SK-N-SH (cell line): ENCODE results near the gene PCDHGA1.

Source experiments
- CHD2 ChIP-seq: fragments of 150-350 bp; IDR thresholded peaks from 2 replicates; pipeline ENCODE4 v1.6.1; 2018; ENCODE audit warnings: low read length; ENCODE audit not compliant: partially characterized antibody
- EP300 ChIP-seq, 2 experiments: IDR thresholded peaks; 2 replicates each; pipeline versions ENCODE4 v1.4.0 to v1.6.1; 2012; ENCODE audit warnings: borderline replicate concordance in 1 of 2, low read depth in 1 of 2, low read length in 1 of 2
- FOXM1 ChIP-seq: IDR thresholded peaks from 2 replicates; pipeline ENCODE4 v1.4.0; 2012; ENCODE audit warnings: low read depth, mild to moderate bottlenecking
- POLR2AphosphoS5 ChIP-seq: IDR thresholded peaks from 2 replicates; pipeline ENCODE4 v1.6.1; 2012; ENCODE audit warnings: low read depth, low read length
- REST ChIP-seq: IDR thresholded peaks from 2 replicates; pipeline ENCODE4 v1.6.1; 2012; ENCODE audit warnings: mild to moderate bottlenecking, low read depth, low read length, moderate library complexity
- SMC3 ChIP-seq: IDR thresholded peaks from 2 replicates; pipeline ENCODE4 v1.6.1; 2012; ENCODE audit warnings: low read depth, low read length, improper control_type of control experiment
- TAF1 ChIP-seq: IDR thresholded peaks from 2 replicates; pipeline ENCODE4 v1.6.1; 2012; ENCODE audit warnings: low read depth, mild to moderate bottlenecking, low read length, moderate library complexity, borderline replicate concordance
- TCF12 ChIP-seq: IDR thresholded peaks from 2 replicates; pipeline ENCODE4 v1.4.0; 2012
- TF ChIP-seq, protein P1 (sequence below): IDR thresholded peaks from 2 replicates; pipeline ENCODE4 v1.4.0; 2012; ENCODE audit warnings: low read depth, borderline replicate concordance
- TF ChIP-seq, protein P2 (sequence below): fragments of 200-600 bp; sonication (generic); IDR thresholded peaks from 2 replicates; pipeline ENCODE4 v1.6.1; 2017; ENCODE audit warnings: antibody characterized with exemption, mild to moderate bottlenecking, moderate library complexity

DNA sequence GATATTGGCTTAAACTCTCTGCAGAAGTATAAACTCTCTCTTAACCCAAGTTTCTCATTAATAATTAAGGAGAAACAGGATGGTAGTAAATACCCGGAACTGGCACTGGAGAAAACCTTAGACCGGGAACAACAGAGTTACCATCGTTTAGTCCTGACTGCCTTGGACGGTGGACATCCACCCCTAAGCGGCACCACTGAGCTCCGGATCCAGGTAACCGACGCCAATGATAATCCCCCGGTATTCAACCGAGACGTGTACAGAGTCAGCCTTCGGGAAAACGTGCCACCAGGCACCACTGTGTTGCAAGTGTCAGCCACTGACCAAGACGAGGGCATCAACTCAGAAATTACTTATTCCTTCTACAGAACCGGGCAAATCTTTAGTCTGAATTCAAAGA is 68.3 kb downstream of the PCDHGA1 start:
- TF ChIP-seq, protein P1, sequence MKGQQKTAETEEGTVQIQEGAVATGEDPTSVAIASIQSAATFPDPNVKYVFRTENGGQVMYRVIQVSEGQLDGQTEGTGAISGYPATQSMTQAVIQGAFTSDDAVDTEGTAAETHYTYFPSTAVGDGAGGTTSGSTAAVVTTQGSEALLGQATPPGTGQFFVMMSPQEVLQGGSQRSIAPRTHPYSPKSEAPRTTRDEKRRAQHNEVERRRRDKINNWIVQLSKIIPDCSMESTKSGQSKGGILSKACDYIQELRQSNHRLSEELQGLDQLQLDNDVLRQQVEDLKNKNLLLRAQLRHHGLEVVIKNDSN, result no peak
- TF ChIP-seq, protein P2, sequence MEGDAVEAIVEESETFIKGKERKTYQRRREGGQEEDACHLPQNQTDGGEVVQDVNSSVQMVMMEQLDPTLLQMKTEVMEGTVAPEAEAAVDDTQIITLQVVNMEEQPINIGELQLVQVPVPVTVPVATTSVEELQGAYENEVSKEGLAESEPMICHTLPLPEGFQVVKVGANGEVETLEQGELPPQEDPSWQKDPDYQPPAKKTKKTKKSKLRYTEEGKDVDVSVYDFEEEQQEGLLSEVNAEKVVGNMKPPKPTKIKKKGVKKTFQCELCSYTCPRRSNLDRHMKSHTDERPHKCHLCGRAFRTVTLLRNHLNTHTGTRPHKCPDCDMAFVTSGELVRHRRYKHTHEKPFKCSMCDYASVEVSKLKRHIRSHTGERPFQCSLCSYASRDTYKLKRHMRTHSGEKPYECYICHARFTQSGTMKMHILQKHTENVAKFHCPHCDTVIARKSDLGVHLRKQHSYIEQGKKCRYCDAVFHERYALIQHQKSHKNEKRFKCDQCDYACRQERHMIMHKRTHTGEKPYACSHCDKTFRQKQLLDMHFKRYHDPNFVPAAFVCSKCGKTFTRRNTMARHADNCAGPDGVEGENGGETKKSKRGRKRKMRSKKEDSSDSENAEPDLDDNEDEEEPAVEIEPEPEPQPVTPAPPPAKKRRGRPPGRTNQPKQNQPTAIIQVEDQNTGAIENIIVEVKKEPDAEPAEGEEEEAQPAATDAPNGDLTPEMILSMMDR, result no peak
- TF ChIP-seq SMC3, result no peak
- TF ChIP-seq TAF1, result no peak
- no peak for TF ChIP-seq REST
- TF ChIP-seq EP300 (IDR thresholded peaks at IDR 0.05; ENCODE audit: borderline replicate concordance in 1 of 2, low read depth in 1 of 2, low read length in 1 of 2), result no peak
- no peak for TF ChIP-seq FOXM1
- no peak for TF ChIP-seq CHD2
- TF ChIP-seq POLR2AphosphoS5, result no peak
- TF ChIP-seq TCF12, result no peak
